Measurements from ENCODE around the gene AKAIN1.

The AKAIN1 gene

GRCh38 chr18:5106730-5107129, 90.3 kb downstream of the AKAIN1 start:
- no peak for DNase-seq (ENCODE audit: low read depth)
- H3K4me3 ChIP-seq (ENCODE audit: low read depth, low read length): no peak overlapping the region

- DNase-seq (ENCODE audit: low read depth): no peak
- H3K4me3 ChIP-seq (ENCODE audit: low read depth, low read length): no peak overlapping the region
Observed at GRCh38 chr18:5104246-5104645, 92.8 kb downstream of the AKAIN1 start.

GRCh38 chr18:5103693-5104092, 93.4 kb downstream of the AKAIN1 start:
- H3K4me3 ChIP-seq (ENCODE audit: low read depth, low read length): no peak overlapping the region
- no peak for DNase-seq (ENCODE audit: low read depth)

- no peak for DNase-seq (ENCODE audit: low read depth)
- no peak overlapping the region for H3K4me3 ChIP-seq (ENCODE audit: low read depth, low read length)
Observed at GRCh38 chr18:5103286-5103685, 93.8 kb downstream of the AKAIN1 start.

GRCh38 chr18:5097116-5097703, 99.8 kb downstream of the AKAIN1 start:
- H3K4me3 ChIP-seq (ENCODE audit: low read depth, low read length): no peak overlapping the region
- no peak for DNase-seq (ENCODE audit: low read depth)

- H3K4me3 ChIP-seq (ENCODE audit: low read depth, low read length): no peak overlapping the region
- no peak for DNase-seq (ENCODE audit: low read depth)
Observed at GRCh38 chr18:5095239-5095638, 101.8 kb downstream of the AKAIN1 start.

- DNase-seq (ENCODE audit: low read depth): no peak
Observed at GRCh38 chr18:5093902-5094301, 103.2 kb downstream of the AKAIN1 start.

More at GRCh38 chr18:5093902-5094301, 103.2 kb downstream of the AKAIN1 start:
- no peak overlapping the region for H3K4me3 ChIP-seq (ENCODE audit: low read depth, low read length)
